ENCODE results near the gene CBLB.

The CBLB gene

GRCh38 chr3:105780107-105780506, 88.7 kb downstream of the CBLB start:
- no peak for TF ChIP-seq POLR2AphosphoS5 (IDR thresholded peaks at IDR 0.05; ENCODE audit: low read depth, low read length)
- no peak for TF ChIP-seq FOXP2 (optimal IDR thresholded peaks at IDR 0.05; ENCODE audit: borderline replicate concordance, extremely low read depth, extremely low read length, insufficient read depth)
- TF ChIP-seq SIN3A (IDR thresholded peaks at IDR 0.05; ENCODE audit: borderline replicate concordance, insufficient read depth, low read length): no peak
- no peak for TF ChIP-seq REST (IDR thresholded peaks at IDR 0.05; ENCODE audit: insufficient read depth in 1 of 2, low read depth in 2 of 2, low read length in 2 of 2)
- no peak for TF ChIP-seq TAF1 (IDR thresholded peaks at IDR 0.05; ENCODE audit: borderline replicate concordance, insufficient read depth, low read length)

DNA sequence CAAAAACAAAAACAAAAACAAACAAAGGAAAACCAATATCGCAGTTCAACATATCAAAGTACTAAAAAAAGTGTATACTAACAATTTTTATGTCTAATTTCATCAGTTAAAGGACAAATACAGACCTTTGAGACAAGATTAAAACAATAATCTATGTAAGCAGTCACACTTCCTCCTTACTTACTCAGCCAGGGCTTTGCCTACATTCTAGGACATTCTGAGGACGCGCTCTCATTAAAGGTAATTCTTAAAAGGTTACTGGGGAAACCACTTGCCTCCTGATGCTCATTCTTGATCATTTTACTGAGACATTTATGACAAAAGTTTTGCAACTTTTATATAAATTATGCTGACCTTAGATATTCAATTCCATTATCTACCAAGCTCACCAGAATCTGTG, 93.4 kb downstream of the CBLB start:
- TF ChIP-seq POLR2AphosphoS5 (IDR thresholded peaks at IDR 0.05; ENCODE audit: low read depth, low read length): no peak
- TF ChIP-seq TAF1 (IDR thresholded peaks at IDR 0.05; ENCODE audit: borderline replicate concordance, insufficient read depth, low read length): no peak
- no peak for TF ChIP-seq FOXP2 (optimal IDR thresholded peaks at IDR 0.05; ENCODE audit: borderline replicate concordance, extremely low read depth, extremely low read length, insufficient read depth)
- no peak for TF ChIP-seq REST (IDR thresholded peaks at IDR 0.05; ENCODE audit: insufficient read depth in 1 of 2, low read depth in 2 of 2, low read length in 2 of 2)
- TF ChIP-seq SIN3A (IDR thresholded peaks at IDR 0.05; ENCODE audit: borderline replicate concordance, insufficient read depth, low read length): no peak

GRCh38 chr3:105774444-105775180, 94.2 kb downstream of the CBLB start:
- no peak for TF ChIP-seq FOXP2 (optimal IDR thresholded peaks at IDR 0.05; ENCODE audit: borderline replicate concordance, extremely low read depth, extremely low read length, insufficient read depth)
- no peak for TF ChIP-seq REST (IDR thresholded peaks at IDR 0.05; ENCODE audit: insufficient read depth in 1 of 2, low read depth in 2 of 2, low read length in 2 of 2)
- TF ChIP-seq SIN3A (IDR thresholded peaks at IDR 0.05; ENCODE audit: borderline replicate concordance, insufficient read depth, low read length): no peak
- no peak for TF ChIP-seq TAF1 (IDR thresholded peaks at IDR 0.05; ENCODE audit: borderline replicate concordance, insufficient read depth, low read length)
- TF ChIP-seq POLR2AphosphoS5 (IDR thresholded peaks at IDR 0.05; ENCODE audit: low read depth, low read length): no peak

- TF ChIP-seq REST (IDR thresholded peaks at IDR 0.05; ENCODE audit: insufficient read depth in 1 of 2, low read depth in 2 of 2, low read length in 2 of 2) (no peak), FOXP2 (optimal IDR thresholded peaks at IDR 0.05; ENCODE audit: borderline replicate concordance, extremely low read depth, extremely low read length, insufficient read depth) (no peak), POLR2AphosphoS5 (IDR thresholded peaks at IDR 0.05; ENCODE audit: low read depth, low read length) (no peak), SIN3A (IDR thresholded peaks at IDR 0.05; ENCODE audit: borderline replicate concordance, insufficient read depth, low read length) (no peak), TAF1 (IDR thresholded peaks at IDR 0.05; ENCODE audit: borderline replicate concordance, insufficient read depth, low read length) (no peak)
These were observed 95.5 kb downstream of the CBLB start for GRCh38 chr3:105773291-105773690.
